Measurements from ENCODE around the gene HPCAL1. TPM values are rescaled to one million over a fixed set of nuclear protein-coding genes. Genes with fewer than 3 reads are reported as not detected.

HPCAL1 gene
- total and polyA plus RNA-seq, 2 experiments from 2014 or later = 8.3 to 25.4 TPM

DNA sequence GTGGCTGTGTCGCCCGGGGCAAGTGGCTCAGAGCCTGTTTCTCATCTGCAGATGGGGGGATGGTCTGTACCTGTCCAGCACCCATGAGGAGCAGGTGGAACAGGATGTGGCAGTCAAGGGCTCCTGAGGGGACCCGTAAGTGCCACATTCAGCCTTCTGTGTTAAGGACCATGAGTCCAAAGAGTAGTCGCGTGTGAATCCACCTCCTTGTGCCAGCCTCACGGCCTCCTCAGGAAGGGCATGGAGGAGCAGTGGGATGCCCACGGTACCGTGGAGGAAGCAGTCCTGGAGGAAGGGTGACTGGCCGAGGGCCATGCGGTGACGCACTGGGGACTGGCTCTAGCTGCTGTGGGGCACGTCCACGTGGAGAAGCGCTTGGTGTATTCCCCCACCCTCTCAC is 84.3 kb downstream of the HPCAL1 start (continued):
- no peak for TF ChIP-seq CREB1 (CRISPR knock-in tag; IDR thresholded peaks at IDR 0.05; ENCODE audit: low read depth)
- TF ChIP-seq STAT1 (IDR thresholded peaks at IDR 0.05; ENCODE audit: unreplicated experiment) = no peak
- no peak for TF ChIP-seq POLR2AphosphoS5 (IDR thresholded peaks at IDR 0.05; ENCODE audit: low read depth)
- TF ChIP-seq EZH2phosphoT487 (IDR thresholded peaks at IDR 0.05; ENCODE audit: unreplicated experiment) = no peak
- TF ChIP-seq EZH2 (IDR thresholded peaks at IDR 0.05; ENCODE audit: low read depth, unreplicated experiment) = no peak
- TF ChIP-seq ZNF331 (CRISPR knock-in tag; IDR thresholded peaks at IDR 0.05; ENCODE audit: low read depth) = no peak

DNA sequence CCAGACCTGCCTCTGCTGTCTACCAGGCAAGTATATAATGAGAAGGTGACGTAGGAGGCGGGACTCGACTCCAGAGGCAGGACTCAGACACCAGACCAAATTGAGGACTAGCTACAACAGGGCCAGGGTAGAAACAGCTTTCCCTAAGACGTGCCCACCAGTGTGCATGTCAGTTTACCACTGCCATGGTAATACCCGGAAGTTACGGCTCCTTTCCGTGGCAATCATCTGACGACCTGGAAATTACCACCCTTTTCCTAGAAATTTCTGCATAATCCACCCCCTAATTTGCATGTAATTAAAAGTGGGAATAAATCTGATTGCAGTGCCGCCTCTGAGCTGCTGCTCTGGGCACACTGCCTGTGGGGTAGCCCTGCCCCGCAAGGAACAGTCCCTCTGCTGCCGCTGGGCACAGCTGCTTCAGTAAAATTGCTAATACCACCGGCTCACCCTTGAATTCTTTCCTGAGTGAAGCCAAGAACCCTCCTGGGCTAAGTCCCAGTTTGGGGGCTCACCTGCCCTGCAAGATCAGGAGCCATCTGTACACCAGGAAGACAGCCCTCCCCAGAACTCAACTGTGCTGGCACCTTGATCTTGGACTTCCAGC is 86.4 kb downstream of the HPCAL1 start:
- no peaks in the 10 kb centered on the region; the same call in 2 of the 3 replicates for H3K36me3 Mint-ChIP-seq (ENCODE audit: low read depth)
- H3K4me1 ChIP-seq (ENCODE audit: insufficient read depth) = peaks cover 12% of the 10 kb centered on the region; the same call in 1 of the 2 replicates
- no peak overlapping the region for H3K4me2 ChIP-seq
- no peak for DNase-seq (ENCODE audit: low spot score)
- no peak overlapping the region for H3K27ac ChIP-seq (ENCODE audit: low read depth)
- no peaks in the 10 kb centered on the region for H3K36me3 ChIP-seq (ENCODE audit: insufficient read depth)
- no peak for ATAC-seq
- H3K4me1 Mint-ChIP-seq = peaks cover 25% of the 10 kb centered on the region
- H2AFZ ChIP-seq = no peak overlapping the region
- H3K79me2 ChIP-seq (replicated peaks; ENCODE audit: insufficient read depth) = no peaks in the 10 kb centered on the region
- H3K9me3 Mint-ChIP-seq = no peaks in the 10 kb centered on the region
- no peaks in the 10 kb centered on the region; the same call in 1 of the 2 replicates for H4K20me1 ChIP-seq (replicated peaks; ENCODE audit: insufficient read depth)
- peaks cover 7% of the 10 kb centered on the region for H3K27me3 Mint-ChIP-seq (ENCODE audit: insufficient read depth, low read depth, poor library complexity)
- TF ChIP-seq, protein P1, sequence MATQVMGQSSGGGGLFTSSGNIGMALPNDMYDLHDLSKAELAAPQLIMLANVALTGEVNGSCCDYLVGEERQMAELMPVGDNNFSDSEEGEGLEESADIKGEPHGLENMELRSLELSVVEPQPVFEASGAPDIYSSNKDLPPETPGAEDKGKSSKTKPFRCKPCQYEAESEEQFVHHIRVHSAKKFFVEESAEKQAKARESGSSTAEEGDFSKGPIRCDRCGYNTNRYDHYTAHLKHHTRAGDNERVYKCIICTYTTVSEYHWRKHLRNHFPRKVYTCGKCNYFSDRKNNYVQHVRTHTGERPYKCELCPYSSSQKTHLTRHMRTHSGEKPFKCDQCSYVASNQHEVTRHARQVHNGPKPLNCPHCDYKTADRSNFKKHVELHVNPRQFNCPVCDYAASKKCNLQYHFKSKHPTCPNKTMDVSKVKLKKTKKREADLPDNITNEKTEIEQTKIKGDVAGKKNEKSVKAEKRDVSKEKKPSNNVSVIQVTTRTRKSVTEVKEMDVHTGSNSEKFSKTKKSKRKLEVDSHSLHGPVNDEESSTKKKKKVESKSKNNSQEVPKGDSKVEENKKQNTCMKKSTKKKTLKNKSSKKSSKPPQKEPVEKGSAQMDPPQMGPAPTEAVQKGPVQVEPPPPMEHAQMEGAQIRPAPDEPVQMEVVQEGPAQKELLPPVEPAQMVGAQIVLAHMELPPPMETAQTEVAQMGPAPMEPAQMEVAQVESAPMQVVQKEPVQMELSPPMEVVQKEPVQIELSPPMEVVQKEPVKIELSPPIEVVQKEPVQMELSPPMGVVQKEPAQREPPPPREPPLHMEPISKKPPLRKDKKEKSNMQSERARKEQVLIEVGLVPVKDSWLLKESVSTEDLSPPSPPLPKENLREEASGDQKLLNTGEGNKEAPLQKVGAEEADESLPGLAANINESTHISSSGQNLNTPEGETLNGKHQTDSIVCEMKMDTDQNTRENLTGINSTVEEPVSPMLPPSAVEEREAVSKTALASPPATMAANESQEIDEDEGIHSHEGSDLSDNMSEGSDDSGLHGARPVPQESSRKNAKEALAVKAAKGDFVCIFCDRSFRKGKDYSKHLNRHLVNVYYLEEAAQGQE (IDR thresholded peaks at IDR 0.05; ENCODE audit: unreplicated experiment) = no peak
- TF ChIP-seq, protein P2, sequence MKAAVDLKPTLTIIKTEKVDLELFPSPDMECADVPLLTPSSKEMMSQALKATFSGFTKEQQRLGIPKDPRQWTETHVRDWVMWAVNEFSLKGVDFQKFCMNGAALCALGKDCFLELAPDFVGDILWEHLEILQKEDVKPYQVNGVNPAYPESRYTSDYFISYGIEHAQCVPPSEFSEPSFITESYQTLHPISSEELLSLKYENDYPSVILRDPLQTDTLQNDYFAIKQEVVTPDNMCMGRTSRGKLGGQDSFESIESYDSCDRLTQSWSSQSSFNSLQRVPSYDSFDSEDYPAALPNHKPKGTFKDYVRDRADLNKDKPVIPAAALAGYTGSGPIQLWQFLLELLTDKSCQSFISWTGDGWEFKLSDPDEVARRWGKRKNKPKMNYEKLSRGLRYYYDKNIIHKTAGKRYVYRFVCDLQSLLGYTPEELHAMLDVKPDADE (IDR thresholded peaks at IDR 0.05) = no peak
- no peak for TF ChIP-seq POLR2AphosphoS5 (IDR thresholded peaks at IDR 0.05; ENCODE audit: low read depth)
- no peak for TF ChIP-seq EZH2 (IDR thresholded peaks at IDR 0.05; ENCODE audit: low read depth, unreplicated experiment)
- TF ChIP-seq JUNB (IDR thresholded peaks at IDR 0.05; ENCODE audit: unreplicated experiment) = no peak
- TF ChIP-seq ZNF114 (CRISPR knock-in tag; IDR thresholded peaks at IDR 0.05) = no peak
- TF ChIP-seq, protein P3, sequence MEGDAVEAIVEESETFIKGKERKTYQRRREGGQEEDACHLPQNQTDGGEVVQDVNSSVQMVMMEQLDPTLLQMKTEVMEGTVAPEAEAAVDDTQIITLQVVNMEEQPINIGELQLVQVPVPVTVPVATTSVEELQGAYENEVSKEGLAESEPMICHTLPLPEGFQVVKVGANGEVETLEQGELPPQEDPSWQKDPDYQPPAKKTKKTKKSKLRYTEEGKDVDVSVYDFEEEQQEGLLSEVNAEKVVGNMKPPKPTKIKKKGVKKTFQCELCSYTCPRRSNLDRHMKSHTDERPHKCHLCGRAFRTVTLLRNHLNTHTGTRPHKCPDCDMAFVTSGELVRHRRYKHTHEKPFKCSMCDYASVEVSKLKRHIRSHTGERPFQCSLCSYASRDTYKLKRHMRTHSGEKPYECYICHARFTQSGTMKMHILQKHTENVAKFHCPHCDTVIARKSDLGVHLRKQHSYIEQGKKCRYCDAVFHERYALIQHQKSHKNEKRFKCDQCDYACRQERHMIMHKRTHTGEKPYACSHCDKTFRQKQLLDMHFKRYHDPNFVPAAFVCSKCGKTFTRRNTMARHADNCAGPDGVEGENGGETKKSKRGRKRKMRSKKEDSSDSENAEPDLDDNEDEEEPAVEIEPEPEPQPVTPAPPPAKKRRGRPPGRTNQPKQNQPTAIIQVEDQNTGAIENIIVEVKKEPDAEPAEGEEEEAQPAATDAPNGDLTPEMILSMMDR (conservative IDR thresholded peaks at IDR 0.05; ENCODE audit: low read depth in 2 of 2) = no peak
- no peak for TF ChIP-seq NANOG (IDR thresholded peaks at IDR 0.05; ENCODE audit: borderline replicate concordance)
- no peak for TF ChIP-seq STAT1 (IDR thresholded peaks at IDR 0.05; ENCODE audit: unreplicated experiment)
- TF ChIP-seq EZH2phosphoT487 (IDR thresholded peaks at IDR 0.05; ENCODE audit: unreplicated experiment) = no peak
- no peak for TF ChIP-seq CREB1 (CRISPR knock-in tag; IDR thresholded peaks at IDR 0.05; ENCODE audit: low read depth)
- H3K9me2 ChIP-seq (ENCODE audit: insufficient read depth) = no peaks in the 10 kb centered on the region
- no peaks in the 10 kb centered on the region for H3F3A ChIP-seq (replicated peaks; ENCODE audit: low read depth)
- H3K27ac Mint-ChIP-seq = no peak overlapping the region
- H3K4me3 ChIP-seq = no peak overlapping the region
- no peak overlapping the region for H3K4me3 Mint-ChIP-seq
- H3K27me3 ChIP-seq (ENCODE audit: insufficient read depth) = no peaks in the 10 kb centered on the region

Measured in GM23338 (cell line).